Activated CD4-positive, alpha-beta T cell treated with anti-CD3 and anti-CD28 coated beads, Interleukin-2, amount 50 U/mL, for 24 hours (primary cell): ENCODE results near the gene AUH.
"Not testable (repeated sequence)": the region's sequence is repeated elsewhere in the genome, so short reads cannot be mapped to it uniquely, and the experiment has no call there.

Experiments used
- DNase-seq, 2 donors: peaks; one replicate each; pipeline ENCODE4 v3.0.0-alpha.2; 2020; ENCODE audit warnings: low read depth in 1 of 2, low spot score in 1 of 2

Gene AUH

DNA sequence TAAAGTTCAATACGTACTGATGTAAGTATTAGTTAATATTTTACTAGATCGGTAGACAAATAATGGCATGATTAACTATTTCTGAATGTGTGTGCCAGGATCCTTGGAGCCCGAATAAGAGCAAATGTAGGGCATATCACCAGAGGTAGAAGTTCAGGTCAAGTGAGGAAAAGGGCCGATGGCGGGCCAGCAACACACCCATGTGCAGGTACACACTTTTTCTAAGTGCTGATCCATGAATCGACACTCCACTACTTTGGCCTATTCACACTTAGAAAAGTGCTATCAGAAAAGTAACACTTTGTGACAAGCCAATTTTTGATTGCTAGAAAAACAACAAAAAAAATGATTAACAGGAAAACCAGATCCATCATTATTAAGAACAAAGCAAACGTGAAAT lies 150.3 kb downstream of the AUH start:
- no peak for DNase-seq

DNA sequence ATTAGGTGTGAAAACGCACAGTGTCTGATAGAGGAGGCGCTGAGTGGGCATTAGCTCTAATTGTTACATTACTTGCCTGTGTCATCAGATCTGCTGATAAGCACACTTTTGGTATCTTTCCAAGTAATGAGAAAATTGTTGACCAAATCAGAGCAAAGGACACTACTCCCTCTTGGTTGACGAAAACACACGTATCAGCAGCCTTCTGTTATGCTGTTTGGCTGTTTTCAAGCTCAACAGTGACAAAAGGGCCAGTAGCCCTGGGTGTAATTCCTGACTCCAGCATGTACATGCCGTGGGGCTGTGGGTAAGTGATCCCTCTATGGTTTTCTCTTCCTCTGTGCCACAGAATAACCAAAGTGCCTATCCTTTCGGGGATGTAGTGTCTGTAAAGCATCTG lies 151.4 kb downstream of the AUH start:
- DNase-seq = no peak

DNA sequence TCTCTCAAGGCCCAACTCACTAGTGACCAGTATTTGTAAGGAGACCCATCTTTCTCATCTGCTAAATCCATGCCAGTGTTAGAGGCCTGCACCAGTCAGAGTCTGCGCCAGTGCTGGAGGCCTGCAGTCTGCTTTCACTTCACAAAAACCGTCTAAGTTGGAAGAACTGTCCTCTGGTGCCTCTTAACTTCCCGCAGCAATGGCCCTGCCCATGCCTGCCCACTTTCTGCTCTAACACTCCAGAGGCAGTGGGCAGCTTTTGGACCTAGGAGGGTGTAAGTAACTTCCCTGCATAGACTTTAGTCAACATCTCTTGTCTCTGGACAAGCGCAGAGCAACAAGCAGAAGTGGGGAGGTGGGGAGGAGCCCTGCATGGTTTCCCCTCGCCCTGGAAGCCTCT lies 152.9 kb downstream of the AUH start:
- DNase-seq = no peak

DNA sequence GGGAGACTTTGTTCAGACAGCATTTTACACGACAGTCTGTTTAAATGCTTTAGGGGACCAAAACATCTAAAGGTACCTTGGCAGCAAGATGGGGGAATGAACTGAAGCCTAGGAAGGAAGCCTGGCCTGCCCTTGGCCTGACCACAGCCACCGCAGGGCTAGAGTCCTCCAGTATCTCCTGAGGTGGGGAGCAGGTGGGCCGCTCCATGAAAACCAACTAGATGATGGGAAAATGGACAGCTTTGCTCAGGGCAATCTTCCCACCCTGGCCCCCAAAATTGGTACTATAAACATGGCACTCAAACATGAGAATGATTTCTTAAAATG lies 153.3 kb downstream of the AUH start:
- DNase-seq = no peak

DNA sequence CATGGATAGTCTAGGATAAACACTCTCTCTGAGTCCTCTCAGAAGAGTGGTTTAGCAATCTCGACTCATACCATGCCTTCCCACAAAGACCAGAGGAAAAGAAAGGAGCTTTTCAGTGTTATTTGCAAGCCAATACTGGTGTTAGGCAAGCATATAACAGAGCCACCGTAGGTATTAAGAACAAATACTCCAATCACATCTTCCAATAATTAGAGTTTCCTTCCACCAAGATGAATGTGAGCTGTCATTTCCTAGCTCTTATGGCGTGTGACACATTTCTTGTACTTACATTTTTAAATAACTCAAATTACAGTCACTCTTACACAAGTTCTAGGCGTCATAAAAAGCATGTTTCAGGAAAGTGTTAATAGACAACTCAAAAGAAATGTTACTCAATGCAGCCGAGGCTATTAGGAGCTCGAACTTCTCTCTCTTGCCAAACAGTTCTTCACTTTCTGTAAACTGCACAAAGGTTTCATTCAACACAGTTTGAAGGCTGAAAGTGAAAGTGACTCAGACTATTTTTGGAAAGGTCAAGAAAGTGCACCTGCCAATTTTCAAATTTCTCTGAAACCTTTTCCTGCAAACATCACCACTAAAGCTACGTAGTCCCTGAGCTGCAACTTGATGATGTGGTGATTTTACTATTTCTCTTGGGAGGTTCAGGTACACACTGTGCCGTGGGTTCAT lies 153.8 kb downstream of the AUH start:
- peak in 1 of 2 donors; percentile 58 for DNase-seq

DNA sequence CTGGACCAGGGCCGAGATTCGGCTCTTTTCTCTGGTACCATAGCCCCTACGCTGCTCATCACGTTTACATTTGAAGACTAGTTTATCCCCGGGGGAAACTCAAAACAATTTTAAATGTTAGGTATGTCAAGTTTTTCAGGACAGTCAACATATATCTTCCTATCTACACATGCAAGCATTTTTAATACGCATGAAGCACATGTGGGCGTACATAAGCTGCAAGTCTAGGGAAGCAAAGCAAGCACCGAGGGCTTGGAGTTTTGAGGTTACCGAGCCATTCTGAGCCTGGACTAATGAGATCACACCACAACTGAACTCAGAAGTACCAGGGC lies 154.4 kb downstream of the AUH start:
- DNase-seq = no peak

DNA sequence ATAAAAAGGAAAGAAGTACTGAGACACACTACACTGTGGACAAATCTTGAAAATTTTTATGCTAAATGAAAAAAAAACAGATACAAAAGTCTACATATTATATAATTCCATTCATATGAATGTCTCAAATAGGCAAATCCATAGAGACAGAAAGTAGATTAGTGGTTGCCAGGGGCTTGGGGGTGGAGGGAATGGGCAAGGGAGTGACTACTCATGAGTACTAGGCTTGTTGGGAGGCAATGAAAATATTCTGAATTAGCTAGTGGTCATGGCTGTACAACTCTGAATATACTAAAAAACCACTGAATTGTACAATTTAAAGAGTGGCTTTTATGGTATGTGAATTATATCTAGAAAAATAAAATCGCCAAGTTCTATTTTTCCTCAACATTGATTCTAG lies 154.9 kb downstream of the AUH start:
- no peak for DNase-seq

DNA sequence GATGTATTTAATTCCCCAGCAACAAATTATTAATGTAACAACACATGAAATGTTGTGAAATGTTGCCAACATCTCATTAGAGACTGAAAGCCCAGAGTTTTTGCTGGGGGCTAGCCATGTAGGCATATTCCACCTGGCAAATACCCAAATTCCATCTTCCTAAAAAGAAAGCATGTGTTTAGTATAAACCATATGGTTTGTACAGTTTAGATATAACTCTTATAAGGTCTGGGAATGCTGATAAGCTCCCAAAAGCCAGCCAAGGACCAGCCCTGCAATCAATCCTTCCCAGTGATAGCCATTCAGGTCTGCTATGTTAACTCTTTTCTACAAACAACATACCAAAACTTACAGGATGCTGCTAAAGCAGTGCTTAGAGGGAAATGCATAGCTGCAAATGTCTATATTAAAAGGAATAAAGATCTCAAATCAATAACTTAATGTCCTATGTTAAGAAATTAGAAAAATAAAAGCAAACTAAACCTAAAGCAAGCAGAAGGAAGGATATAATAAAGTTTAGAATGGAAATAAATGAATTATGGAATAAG lies 158.9 kb downstream of the AUH start:
- no peak for DNase-seq

DNA sequence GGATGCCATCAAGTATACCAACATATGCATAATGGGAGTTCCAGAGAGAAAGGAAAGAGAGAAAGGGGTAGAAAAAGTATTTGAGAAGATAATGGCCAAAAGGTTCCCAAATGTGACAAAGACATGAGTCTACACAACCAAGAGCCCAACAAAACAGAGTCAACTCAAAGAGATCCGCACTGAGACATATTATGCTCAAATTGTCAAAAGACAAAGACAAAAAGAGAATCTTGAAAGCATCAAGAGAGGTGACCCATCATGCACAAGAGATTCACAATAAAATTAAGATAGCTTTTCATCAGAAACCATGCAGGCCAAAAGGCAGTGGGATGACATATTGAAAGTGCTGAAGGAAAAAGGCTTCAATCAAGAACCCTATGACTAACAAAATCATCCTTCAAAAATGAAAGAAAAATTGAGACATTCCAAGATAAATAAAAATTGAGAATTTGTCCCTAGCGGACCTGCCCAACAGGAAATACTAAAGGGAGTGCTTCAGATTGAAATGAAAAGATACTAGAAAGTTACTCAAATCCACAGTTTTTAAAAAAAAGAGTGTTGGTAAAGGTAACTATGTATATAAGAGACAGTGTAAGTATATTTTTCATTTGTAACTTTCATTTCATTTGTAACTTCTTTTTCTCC lies 160.9 kb downstream of the AUH start:
- DNase-seq = no peak

DNA sequence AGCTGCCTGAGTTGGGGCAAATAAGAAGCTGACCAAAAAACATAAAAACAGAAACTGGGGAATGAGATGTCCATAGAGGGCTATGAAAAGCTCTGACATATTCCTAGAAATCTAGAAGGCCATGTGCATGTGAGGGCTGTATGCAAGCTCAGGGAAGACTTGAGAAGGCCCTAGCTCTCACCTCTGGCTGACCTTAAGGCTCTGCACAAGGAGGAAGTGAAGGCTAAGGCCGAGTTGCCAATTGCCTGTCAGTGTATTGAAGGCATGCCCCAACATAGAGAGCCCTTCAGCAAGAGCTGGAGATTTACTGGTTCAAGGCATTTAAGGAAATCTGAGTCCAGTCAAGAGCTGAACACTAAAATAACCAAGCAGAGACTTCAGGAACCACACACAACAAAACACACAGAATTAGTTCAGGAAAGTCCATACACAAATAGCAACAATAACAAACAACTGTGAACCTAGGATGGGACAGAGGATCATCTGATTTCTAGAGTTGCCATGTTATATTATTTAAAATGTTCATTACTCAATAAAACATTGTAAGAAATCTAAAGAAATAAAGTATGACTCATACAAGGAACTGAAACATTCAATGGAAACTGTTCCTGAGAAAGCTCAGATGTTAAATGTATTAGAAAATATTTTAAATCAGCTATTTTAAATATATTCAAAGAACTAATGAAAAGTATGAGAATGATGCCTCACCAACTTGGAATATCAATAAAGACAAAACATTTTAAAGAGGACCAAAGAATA lies 161.8 kb downstream of the AUH start:
- no peak for DNase-seq

DNA sequence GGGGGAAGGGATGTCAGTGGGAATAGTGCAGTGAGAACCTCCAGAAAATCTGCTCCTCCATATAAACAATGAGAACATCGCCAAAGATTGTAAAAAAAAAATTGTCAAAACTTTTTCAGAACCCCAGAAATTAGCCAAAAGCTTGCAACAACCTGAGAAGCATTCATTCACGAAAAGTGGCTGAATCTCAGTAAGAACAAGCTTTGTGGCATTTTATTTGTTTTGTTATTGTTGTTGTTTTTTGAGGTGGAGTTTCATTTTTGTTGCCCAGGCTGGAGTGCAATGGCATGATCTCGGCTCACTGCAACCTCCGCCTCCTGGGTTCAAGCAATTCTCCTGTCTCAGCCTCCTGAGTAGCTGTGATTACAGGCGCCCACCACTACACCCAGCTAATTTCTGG lies 162.8 kb downstream of the AUH start:
- not testable (repeated sequence) for DNase-seq

DNA sequence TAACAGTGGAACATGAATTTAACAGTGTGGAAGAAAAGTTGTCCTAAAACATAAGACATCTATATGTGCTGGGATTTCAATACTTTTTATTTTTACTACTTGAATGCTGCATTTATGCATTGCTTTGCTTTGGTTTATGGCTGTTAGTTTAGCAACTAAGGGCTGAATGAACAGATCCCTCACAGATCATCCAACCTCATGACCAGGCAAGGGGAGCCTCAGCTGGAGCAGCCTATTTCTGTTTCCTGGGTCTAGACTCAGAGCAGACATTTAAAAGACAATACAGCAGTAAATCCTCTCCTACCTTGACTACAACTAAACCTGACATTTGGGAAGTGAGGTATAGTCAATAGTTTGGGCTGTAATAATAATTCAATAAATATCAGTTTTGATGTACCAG lies 163.3 kb downstream of the AUH start:
- DNase-seq = no peak

DNA sequence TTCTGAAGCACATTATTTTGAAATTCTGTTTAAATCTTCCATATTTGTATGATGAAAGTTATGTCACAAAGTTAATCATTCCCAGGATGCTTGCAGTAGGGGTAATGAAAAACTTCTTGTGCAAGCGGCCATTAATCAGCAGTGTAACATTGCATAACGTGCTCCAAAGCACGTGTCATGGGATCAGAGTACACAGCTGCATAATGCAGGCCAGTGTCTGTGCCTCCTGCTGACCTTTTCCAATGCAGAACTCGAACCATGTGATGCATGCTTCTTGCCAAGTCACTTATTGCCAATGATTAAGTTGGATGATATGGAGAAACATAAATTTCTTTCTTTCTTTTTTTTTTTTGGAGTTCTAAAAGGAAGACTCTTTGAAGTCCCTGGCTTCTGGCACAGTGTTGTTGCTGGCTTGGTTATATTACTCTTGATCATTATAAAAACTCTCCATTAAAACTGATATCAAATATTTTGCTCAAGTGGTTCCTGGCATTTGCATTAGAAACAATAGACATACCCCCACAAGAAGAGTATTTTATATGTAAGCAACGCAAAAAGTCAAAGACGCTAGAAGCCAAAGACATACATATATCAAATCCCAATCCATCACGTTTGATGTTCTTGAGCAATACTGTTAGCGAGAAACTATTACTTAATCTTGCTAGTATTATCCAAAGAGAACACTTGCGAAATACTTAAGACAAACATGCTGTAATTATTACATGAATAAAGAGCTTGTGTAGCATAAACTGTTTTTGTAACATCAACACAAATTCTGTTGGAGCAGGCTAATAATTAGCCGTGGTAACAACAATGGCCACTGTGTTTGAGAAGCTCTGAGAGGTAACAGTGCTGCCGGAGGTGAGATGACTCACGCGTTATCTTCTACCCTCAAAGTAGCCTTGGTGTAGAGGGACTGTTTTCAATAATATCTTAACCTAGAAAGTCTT lies 164.2 kb downstream of the AUH start:
- no peak for DNase-seq

DNA sequence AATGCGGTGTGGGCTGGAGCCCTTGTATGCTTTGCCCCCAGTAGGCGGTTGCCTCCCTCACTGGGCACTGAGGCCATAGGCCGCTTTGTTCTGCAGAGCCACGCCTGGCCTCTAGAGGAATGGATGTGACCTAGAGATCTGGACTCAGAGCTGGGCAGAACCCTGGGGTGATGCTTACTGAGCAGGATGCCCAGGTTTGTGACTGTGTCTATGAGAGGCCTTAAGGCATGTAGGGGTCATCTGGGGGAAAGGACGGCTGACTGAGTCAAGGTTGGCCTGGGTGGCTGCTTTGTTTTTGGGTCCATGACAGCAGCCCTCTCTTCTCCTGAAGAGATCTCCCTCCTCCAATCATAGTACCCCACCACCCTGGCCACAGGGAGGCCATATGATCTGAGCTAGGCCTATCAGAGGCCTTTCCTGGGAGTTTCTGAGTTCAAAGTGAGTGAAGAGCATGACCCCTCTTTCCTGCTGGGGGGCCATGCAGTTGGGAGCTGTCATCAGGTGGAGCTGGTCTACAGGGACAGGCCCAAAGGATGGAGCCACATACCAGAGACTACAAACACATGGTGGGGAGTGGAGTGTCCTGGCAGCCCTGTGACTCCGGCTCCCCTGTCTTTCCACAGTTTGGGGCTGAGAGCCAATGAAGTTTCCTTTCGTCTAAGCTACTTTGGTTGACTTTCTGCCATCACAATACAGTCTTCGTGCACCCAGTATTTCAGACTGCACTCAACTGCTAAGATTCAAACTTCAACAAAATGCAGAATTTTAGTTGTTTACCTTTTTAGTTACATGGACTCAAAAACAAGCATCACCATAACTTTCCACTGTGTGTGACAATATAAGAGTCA lies 165.4 kb downstream of the AUH start:
- DNase-seq = no peak

DNA sequence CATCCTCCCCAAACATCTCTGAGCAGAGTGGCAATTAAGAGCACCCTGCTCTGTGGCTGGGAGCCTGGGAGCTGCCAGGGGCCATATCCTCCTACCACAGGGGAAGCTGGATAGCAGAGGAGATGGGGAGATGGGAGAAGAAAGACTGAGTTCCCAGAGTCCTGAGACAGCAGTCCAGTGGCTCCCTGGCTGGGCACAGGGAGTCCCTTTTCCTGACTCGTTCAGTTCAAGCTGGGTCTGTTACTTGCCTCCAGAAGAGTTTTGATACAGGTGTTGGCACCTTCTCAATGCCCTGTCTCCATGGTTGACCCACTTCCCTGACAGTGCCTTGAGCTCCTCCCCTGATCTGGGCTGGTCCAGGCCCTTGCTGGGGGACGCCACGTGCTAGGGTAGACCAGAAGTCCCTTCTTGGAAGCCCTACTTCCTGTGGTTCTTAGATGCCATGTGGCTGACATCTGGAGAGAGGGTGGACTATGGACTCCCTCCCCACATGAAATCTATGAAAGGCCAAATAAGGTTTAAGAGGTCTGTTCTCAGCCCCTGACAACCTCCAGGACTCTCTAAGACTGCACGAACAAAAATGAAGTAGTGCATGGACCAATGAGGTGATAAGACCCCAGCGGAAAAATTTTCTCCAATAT lies 166.2 kb downstream of the AUH start:
- DNase-seq = no peak

DNA sequence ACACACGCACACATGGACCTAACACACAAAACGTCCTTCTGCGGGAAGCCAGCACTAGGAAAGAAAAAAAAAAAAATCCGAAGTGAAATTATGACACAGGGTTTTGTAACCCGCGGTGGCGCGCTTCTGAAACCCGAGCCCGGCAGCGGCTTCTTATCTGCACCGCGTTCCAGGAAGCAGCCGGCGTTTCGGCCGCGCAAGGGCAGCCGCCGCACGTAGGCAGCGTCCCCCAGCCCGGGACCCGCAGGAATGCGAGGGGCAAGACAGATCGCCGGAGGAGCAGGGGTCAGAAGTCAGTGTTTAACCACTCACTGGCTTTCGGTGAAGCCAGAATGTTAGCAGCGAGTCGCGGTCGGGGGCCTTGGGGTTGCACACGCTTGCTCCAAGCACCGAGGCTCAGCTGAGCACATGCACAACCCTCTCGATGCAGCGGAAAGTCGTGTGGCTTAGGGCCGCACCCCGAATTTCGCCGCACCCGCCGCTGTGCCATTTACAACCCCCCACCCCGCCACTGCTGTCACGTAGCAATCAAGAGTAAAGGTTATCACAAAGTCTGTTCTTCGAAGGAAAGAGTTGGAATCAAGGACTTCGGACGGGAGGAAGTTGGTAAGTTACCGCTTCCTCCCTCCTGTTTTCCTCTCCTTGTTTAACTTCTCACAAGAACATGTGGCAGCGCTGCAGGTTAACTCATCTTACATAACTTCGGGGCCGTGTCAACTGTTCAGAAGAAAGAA lies 167.9 kb downstream of the AUH start:
- DNase-seq = peak; percentile 72 to 73

DNA sequence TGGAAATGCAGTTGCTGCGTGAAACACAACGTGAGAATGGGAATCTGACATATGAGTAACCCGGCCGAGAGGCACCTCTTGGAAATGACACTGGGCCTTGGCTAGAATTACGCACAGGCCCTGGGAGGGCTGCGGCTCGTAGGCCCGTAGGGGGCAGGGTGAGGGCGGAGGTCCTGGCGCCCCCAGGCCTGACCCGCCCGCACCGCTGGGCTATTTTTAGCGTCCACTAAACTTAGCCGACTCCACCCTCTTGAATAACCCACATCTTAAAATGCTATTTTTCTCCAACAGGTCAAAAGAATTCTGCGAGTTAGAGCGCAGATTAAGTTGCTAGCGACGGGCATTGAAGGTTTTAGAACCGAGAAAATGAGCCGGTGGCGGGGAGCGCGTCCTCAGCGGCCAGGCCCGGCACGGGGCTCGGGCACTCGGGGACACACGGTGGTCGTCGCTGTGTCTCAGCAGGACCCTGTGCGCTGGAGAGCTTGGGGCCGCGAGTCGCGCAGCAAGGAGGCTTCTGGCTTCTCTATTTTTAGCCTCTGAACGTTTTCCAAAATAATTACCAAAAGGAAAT lies 168.5 kb downstream of the AUH start:
- DNase-seq = peak; percentile 54 to 83

DNA sequence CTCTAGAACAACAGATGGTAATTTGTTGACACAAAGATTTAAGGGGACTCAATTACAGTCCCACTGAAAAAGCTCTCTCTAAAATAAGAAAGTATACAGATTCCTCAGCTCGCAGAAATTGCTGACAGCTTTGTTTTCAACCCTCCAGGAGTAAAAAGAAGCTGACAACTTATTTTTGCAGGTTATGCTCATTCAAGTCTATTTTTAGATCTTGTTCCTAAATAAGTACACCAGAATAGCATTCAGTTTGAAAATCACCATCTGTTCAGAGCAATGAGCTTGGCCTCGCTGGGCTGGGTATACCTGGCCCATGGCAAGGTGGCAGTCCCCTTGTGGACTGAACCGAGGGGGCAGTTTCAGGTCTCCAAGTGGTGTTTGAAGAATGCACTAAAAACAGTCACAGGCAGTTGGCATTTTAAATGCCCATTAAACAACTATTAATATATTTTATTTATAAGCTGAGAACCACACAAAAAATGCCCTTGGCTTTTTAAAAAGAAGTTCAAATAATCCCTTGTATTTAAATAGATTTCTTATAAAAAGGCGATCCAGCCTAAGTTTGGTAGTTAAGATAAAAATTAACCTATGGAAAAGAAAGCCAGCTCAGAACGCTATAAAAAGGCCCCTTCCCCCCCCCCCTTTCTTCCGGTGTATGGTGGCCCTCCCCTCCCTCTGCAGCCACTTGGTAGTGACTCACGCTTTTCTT lies 169.2 kb downstream of the AUH start:
- DNase-seq = no peak
